ENCODE data around the gene SLC44A4.

DNA sequence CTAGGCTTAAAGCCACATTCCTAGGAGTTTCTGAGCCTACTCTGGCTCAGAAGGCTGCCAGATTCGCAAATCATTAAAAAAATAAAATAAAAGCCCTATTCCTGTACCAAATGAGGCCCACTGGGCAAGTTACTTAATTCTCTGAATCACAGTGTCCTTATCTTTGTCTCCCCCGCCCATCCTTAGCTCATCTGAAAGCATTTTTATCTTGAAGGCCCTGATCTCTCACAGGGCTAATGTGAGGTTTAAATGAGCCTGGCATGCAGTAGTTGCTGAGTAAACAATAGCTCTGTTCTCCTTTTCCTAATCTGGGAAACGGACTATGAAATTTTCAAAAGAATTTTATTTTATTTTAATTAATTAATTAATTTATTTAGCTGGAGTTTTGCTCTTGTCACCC is 25.2 kb upstream of the SLC44A4 start:
- TF ChIP-seq, protein P1, sequence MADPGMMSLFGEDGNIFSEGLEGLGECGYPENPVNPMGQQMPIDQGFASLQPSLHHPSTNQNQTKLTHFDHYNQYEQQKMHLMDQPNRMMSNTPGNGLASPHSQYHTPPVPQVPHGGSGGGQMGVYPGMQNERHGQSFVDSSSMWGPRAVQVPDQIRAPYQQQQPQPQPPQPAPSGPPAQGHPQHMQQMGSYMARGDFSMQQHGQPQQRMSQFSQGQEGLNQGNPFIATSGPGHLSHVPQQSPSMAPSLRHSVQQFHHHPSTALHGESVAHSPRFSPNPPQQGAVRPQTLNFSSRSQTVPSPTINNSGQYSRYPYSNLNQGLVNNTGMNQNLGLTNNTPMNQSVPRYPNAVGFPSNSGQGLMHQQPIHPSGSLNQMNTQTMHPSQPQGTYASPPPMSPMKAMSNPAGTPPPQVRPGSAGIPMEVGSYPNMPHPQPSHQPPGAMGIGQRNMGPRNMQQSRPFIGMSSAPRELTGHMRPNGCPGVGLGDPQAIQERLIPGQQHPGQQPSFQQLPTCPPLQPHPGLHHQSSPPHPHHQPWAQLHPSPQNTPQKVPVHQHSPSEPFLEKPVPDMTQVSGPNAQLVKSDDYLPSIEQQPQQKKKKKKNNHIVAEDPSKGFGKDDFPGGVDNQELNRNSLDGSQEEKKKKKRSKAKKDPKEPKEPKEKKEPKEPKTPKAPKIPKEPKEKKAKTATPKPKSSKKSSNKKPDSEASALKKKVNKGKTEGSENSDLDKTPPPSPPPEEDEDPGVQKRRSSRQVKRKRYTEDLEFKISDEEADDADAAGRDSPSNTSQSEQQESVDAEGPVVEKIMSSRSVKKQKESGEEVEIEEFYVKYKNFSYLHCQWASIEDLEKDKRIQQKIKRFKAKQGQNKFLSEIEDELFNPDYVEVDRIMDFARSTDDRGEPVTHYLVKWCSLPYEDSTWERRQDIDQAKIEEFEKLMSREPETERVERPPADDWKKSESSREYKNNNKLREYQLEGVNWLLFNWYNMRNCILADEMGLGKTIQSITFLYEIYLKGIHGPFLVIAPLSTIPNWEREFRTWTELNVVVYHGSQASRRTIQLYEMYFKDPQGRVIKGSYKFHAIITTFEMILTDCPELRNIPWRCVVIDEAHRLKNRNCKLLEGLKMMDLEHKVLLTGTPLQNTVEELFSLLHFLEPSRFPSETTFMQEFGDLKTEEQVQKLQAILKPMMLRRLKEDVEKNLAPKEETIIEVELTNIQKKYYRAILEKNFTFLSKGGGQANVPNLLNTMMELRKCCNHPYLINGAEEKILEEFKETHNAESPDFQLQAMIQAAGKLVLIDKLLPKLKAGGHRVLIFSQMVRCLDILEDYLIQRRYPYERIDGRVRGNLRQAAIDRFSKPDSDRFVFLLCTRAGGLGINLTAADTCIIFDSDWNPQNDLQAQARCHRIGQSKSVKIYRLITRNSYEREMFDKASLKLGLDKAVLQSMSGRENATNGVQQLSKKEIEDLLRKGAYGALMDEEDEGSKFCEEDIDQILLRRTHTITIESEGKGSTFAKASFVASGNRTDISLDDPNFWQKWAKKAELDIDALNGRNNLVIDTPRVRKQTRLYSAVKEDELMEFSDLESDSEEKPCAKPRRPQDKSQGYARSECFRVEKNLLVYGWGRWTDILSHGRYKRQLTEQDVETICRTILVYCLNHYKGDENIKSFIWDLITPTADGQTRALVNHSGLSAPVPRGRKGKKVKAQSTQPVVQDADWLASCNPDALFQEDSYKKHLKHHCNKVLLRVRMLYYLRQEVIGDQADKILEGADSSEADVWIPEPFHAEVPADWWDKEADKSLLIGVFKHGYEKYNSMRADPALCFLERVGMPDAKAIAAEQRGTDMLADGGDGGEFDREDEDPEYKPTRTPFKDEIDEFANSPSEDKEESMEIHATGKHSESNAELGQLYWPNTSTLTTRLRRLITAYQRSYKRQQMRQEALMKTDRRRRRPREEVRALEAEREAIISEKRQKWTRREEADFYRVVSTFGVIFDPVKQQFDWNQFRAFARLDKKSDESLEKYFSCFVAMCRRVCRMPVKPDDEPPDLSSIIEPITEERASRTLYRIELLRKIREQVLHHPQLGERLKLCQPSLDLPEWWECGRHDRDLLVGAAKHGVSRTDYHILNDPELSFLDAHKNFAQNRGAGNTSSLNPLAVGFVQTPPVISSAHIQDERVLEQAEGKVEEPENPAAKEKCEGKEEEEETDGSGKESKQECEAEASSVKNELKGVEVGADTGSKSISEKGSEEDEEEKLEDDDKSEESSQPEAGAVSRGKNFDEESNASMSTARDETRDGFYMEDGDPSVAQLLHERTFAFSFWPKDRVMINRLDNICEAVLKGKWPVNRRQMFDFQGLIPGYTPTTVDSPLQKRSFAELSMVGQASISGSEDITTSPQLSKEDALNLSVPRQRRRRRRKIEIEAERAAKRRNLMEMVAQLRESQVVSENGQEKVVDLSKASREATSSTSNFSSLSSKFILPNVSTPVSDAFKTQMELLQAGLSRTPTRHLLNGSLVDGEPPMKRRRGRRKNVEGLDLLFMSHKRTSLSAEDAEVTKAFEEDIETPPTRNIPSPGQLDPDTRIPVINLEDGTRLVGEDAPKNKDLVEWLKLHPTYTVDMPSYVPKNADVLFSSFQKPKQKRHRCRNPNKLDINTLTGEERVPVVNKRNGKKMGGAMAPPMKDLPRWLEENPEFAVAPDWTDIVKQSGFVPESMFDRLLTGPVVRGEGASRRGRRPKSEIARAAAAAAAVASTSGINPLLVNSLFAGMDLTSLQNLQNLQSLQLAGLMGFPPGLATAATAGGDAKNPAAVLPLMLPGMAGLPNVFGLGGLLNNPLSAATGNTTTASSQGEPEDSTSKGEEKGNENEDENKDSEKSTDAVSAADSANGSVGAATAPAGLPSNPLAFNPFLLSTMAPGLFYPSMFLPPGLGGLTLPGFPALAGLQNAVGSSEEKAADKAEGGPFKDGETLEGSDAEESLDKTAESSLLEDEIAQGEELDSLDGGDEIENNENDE (IDR thresholded peaks at IDR 0.05; ENCODE audit: insufficient replicate concordance, low read length) = no peak
- TF ChIP-seq RXRA (IDR thresholded peaks at IDR 0.05; ENCODE audit: insufficient read depth, low read depth, low read length) = no peak

Data from H1 (cell line).